Hypothalamus (tissue), 51 donors: ENCODE measurements around the gene TNFRSF25.

Experiments
- DNase-seq, 51 donors: peaks; one replicate each; lab custom pipeline; 2025; lab: John Stamatoyannopoulos, UW

Gene TNFRSF25

DNA sequence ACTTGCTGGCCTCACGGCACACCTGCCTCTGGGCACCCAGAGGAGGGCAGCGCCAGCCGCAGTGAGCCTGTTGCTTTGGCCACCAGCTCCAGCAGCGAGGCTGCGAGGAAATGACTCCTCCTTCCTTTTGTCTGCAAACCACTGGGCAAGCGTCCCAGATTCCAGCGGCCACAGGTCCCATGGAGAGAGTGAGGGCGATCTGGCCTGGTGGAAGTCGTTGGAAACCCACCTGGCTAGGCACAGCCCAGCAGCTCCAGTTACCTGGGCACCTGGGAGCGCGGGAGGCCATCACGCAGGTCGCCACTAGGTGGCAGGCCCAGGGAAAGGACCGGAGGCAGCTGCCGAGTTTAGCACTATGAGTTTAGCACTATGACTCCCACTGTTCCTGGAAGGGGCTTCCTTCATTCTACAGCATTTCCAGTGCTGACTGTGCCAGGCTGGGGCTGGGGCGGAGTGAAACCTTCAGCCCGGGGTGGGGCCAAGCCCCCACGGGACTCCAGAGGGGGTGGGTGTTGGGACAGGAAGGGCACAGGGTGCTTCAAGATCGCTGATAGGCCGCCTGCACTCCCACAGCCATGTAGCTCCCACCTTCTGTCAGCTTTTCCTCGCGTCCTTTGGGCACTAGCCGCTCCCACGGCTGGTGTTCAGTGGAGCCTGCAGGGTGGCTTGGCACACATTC is 42.5 kb downstream of the TNFRSF25 start:
- peak in 4 of 51 donors; percentile 2 to 24 (median 6) for DNase-seq

DNA sequence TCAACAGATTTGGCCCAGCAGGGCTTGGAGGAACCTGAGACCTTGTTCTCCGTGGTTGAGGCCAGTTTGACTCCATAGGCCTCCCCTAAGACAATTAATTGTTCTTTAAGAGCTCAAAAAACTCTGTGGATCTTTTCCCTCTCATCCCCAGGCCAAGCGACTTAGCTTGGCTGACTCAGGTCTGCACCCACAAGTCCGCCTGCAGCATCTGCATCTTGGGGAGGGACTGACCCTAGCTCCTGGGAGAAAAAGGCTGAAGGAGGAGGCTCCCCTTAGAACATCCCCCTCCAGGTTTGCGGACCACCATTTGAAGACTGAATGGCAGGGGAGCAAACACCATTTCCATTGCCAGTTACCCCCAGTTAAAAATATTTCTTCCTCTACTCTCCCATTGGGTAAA is 44.7 kb downstream of the TNFRSF25 start:
- DNase-seq, result no peak

DNA sequence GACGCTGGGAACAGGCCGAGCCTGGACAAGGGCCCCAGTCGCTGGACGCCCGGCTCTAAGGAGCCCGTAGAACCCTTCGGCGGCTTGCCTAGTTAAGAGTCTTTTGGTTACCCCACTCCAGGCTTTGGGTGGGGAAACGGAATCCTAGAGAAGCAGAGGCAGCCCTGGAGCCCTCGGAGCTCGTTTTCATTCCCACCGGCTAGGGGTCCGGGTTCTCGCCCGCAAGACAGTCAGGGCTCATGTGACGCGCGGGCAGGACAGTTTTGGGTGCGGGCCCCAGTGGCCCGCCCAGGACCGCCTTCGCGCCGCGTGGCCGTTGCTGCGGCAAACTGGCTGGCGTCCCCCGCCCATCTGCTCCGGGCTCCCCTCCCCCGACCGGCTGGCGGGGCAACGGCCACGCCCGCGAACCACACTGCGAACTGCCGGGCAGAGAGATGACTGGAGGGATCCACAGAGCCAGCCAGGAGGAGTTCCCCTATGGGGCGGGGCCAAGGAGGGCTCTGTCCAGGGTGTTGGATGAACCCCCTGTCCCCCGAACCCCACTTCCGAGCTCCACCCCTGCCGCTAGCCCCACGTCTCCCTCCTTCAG is 45.4 kb downstream of the TNFRSF25 start:
- no peak for DNase-seq

DNA sequence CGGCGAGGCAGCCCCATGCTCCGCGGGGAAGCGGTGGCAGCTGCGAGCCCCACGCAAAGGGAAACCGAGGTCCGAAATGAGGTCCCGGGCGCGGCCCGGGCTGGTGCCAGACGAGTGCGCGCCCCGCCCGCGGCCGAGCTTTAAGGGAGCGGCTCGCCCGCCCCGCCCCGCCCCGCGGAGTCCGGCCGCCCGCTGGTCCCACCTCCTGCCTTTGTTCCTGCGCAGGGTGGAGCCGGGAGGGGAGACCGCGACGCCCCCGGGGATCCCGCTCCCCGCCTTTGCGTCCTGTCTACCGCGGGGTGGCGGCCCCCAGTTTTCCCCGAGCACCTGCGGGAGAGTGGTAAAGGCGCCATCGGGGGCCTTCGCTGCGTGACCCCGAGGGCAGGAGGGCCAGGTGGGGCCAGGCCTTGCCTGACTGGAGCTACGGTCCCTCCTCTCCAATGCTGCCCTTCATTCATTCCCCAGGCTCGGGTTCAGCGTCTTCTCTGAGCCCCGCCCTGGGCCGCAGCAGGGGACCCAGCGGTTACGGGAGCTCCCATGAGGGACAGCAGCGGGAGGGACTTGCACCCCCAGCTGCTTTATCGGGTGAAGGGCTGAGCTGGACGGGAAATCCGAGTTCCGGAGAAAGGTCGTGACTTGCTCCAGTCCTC is 46.0 kb downstream of the TNFRSF25 start, which contains the start of gene HES2:
Gene HES2 (minus strand): TSS at position 116 of the 650 bp plus-strand sequence. CDS start 99 bp downstream, at position 17.
- no peak for DNase-seq

DNA sequence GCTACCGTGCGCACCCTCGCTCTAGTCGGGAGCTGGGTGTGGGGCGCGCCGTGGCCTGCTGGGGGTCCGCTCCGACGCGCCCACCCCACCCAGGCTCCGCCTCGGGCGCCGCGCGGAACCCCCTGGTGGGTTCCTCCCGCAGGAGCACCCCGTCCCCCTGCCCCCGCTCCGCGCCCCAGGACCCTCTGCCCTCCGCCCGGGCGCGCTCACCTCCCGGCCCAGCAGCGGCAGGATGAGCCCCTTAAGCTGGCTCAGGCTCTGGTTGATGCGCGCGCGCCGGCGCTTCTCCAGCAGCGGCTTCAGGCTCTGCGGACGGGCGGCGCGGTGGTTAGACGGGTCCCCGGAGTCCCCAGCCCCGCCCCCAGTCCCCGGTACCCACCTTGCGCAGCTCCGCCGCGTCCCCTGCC is 46.6 kb downstream of the TNFRSF25 start:
- no peak for DNase-seq

DNA sequence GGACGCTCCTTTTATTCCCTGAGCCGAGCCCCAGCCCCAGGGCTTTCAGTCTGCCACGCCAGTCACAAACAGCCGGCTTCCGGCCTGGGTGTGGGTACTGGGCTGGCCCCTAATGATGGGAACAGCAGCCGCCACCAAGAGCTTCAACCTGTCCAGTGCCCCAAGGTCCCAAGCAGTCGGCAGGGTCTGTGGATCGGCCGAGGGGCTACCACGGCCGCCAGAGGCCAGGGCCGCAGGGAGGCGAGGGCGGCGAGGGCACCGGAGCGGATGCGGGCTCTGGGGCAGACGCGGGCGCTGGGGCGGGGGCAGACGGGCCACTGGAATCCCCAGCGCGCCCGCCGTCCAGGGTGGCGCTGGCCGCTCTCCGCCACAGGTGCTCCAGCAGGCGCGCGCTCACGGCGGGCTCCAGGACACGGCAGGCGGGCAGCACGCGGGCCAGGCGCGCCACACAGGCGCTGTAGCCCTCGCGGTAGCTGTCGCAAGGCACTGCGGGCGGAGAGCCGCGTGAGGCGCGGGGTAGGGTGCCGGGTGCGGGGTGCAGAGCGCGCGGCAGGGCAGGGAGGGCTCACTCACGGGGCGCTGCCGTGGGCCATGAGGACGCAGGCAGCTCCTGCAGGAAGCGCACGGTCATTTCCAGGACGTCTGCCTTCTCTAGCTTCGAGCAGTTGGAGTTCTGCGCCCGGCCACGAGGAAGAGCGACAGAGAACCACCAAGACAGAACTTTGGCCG is 47.1 kb downstream of the TNFRSF25 start:
- no peak for DNase-seq

DNA sequence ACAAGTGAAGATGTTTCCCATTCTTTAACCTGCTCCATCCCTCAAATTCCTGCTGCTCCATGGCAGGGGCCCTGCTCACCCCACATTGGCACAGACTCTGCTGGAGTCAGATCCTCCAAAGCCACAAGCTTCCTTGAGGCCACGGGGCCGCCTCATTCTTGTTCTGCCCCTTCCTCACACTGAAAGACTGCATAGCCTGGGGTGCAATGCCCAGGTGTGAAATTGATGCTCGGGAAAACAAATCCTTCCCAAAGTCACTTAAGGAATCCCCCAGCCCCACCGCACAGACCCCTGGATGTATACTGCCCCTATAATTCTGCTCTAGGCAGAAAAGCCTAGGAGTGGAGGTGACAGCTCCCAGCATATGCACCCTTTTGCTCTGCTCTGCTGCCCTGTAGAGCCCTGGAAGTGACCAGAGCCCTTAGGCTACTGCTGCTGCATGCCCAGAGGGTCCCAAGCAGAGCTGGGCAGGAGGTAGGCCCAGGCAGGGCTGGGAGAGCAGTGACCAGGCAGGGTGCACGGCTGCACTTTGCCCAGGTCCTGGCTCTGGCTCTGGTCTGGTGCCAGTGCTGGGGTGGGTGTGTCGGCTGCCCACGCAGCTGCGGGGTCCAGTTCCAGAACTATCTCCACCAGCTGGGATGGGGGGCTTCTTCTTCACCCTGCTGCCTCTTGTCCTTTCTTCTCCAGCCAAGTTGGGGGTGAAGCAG is 47.9 kb downstream of the TNFRSF25 start:
- no peak for DNase-seq

DNA sequence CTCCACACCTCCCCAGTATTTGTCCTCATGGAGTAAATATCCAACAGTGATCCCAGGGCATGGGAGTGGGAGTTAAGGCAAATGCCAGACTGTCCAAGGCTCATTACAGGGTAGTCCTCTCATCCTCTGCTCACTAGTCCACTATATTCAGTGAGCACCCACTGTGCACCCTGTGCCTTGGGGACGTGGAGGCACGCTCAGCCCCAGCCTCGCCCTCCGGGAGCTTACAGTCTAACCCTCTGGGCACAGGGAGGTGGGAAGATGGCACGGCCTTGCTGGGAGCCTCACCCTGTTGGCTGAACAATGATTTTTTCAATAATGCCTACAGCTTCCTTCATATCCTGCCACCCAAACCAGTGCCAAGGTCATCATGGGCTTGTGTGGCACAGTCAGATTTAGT is 49.1 kb downstream of the TNFRSF25 start:
- DNase-seq, result no peak

DNA sequence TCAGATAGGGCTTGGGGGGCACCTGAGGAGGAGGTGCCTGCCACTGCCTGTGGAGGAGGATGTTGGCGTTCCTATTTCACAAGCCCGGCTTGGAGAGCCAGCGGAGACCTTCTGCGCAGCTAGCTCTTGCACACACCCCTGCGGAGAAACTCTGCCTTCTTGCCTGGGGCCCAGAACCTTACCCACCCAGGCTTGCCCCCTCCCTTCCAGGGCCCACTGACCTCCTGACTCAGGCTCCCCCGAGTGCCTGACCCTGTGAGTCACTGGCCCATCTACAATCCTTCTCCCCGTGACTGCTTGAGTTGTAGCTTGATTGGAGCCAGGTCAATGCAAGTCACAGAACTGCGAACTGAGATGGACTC is 49.7 kb downstream of the TNFRSF25 start:
- DNase-seq, result no peak

DNA sequence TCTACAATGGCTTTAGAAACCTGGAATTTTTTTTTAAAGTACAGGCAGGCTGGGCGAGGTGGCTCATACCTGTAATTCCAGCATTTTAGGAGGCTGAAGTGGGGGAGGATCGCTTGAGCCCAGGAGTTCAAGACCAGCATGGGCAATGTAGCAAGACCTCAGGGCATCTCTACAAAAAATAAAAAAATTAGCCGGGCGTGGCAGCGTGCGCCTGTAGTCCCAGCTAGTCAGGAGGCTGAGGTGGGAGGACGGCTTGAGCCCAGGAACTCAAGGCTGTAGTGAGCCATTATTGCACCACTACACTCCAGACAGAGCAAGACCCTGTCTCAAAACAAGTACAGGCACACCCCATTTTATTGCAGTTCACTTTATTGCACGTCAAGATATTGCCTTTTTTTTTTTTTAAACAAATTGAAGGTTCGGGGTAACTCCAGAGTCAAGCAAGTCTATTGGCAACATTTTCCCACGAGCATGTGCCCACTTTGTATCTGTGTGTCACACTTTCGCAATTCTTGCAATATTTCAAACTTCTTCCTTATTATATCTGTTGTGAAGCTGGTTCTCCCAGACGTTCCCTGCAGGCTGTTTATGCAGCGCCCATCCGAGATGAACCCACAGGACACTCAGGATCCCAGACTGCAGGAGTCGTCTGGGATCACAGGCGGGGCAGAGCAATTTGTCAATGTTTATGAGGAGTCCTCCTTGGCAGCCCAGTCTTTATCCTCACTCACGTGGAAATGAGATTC is 50.9 kb downstream of the TNFRSF25 start:
- DNase-seq, result no peak

DNA sequence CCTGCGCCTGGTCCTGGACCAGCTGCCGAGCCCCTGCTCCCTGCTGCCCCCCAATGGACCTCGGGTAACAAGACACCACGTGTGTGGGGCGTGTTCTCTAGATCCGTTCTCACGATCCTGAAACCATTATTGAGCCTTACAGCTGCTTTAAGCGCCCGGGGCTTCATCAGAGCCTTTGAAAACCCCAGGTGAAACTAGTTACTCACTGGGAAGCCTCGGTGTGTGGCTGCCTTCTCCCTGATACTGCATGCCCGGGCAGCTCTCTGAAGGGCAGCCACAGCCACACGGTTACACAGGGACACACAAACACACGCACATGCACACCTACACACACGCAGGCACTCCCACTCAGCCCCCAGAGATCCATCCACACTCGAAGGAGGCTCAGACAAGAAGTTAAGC is 51.5 kb downstream of the TNFRSF25 start:
- DNase-seq, result peak in 5 of 51 donors; percentile 0 to 23 (median 7)

DNA sequence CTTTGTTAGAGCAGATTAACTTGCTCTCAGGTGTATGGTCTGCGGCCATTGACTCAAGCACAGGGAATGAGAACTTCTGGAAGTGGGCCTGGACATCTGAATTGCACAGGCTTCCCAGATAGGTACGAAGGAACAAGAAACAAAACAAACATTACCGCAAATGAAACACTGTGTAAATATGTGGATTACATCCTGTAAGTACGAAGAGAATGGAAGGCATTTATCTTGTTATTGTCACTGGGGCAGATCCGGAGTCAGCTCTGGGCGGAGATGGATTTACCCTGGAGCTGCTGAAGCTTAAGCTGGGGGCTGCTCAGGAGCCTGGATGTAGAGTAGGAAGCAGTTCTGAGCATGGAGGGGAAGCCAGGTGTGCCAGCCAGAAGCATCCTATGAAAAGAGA is 53.1 kb downstream of the TNFRSF25 start:
- no peak for DNase-seq
